Endothelial cell of umbilical vein (primary cell): ENCODE measurements around the gene DPF3.

ENCODE experiments used
- EZH2 ChIP-seq: IDR thresholded peaks from 2 replicates; pipeline ENCODE4 v1.6.1; 2012; ENCODE audit warnings: borderline replicate concordance, low read depth, mild to moderate bottlenecking, moderate library complexity, low read length, inconsistent platforms; ENCODE audit not compliant: severe bottlenecking
- POLR2A ChIP-seq: IDR thresholded peaks from 2 replicates; pipeline ENCODE4 v1.6.1; 2012; ENCODE audit warnings: low read depth, mild to moderate bottlenecking, control low read depth, low read length
- POLR2AphosphoS5 ChIP-seq: IDR thresholded peaks from 2 replicates; pipeline ENCODE4 v1.6.1; 2012; ENCODE audit warnings: low read depth, mild to moderate bottlenecking, control low read depth, low read length, moderate library complexity; ENCODE audit not compliant: insufficient read depth
- TF ChIP-seq, protein P1 (sequence below), 2 donors: IDR thresholded peaks; 1 replicate in 1 of 2; 2 replicates in 1 of 2; pipeline ENCODE4 v1.5.1; 2011; ENCODE audit warnings: low read length in 2 of 2, mild to moderate bottlenecking in 2 of 2, moderate library complexity in 2 of 2, control low read depth in 1 of 2, inconsistent platforms in 1 of 2, low read depth in 1 of 2; ENCODE audit not compliant: insufficient read depth in 1 of 2; ENCODE audit errors: extremely low read depth in 1 of 2

DNA sequence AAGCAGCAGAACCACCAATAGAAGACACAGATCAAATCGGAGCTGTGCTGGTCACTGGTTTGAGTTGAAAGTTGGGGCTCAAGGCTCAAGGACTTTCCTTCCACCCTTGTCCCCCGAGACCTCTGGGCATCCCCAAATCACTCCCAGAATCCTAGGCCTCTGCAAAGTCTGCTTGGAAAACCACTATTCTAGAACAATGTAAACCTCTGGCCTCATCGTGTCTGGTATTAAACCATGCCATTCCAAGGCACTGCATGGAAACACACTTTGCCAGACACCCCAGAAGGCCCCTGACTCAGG, 288.0 kb downstream of the DPF3 start:
- TF ChIP-seq POLR2AphosphoS5 (no peak), POLR2A (no peak), EZH2 (no peak)
- TF ChIP-seq, protein P1, sequence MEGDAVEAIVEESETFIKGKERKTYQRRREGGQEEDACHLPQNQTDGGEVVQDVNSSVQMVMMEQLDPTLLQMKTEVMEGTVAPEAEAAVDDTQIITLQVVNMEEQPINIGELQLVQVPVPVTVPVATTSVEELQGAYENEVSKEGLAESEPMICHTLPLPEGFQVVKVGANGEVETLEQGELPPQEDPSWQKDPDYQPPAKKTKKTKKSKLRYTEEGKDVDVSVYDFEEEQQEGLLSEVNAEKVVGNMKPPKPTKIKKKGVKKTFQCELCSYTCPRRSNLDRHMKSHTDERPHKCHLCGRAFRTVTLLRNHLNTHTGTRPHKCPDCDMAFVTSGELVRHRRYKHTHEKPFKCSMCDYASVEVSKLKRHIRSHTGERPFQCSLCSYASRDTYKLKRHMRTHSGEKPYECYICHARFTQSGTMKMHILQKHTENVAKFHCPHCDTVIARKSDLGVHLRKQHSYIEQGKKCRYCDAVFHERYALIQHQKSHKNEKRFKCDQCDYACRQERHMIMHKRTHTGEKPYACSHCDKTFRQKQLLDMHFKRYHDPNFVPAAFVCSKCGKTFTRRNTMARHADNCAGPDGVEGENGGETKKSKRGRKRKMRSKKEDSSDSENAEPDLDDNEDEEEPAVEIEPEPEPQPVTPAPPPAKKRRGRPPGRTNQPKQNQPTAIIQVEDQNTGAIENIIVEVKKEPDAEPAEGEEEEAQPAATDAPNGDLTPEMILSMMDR (IDR thresholded peaks at IDR 0.05; ENCODE audit: extremely low read depth in 1 of 2, insufficient read depth in 1 of 2, low read depth in 1 of 2, low read length in 2 of 2), result no peak
